HepG2 (cell line): ENCODE measurements around the gene STS. TPM values are rescaled to one million over a fixed set of nuclear protein-coding genes. Genes with fewer than 3 reads are reported as not detected.

Source experiments
- ATAC-seq: fragments of 200-7000 bp; cut with Tn5 transposase; 3 replicates; pipeline ENCODE4 v1.9.1; 2020; ENCODE audit warnings: mild to moderate bottlenecking, moderate library complexity
- BruUV-seq: library from RNA; stranded (reverse); fragments of 400-500 nt; replicated peaks from 2 replicates; lab custom pipeline; 2021; lab: Mats Ljungman, UMichigan
- CTCF ChIA-PET: fragments of 300-600 bp; formaldehyde crosslinking; extraction: SDS; loops from one replicate; lab custom pipeline; 2021; ENCODE audit warnings: low total read pairs, inconsistent platforms, low intra/inter-chr PET ratio; lab: Yijun Ruan, JAX
- POLR2A ChIA-PET: fragments of 350-600 bp; sonication (Branson Sonifier 250); formaldehyde crosslinking; loops from one replicate; lab custom pipeline; 2020; ENCODE audit warnings: antibody characterized with exemption, inconsistent platforms; lab: Yijun Ruan, JAX
- DNase-seq: peaks from one replicate; pipeline ENCODE4 v3.0.0-alpha.2; 2015; ENCODE audit warnings: low spot score
- FAIRE-seq: peaks from 3 replicates; lab custom pipeline; 2011; peaks lifted over from hg19 to GRCh38; lab: Jason Lieb, UNC
- H2AFZ ChIP-seq: one replicate; pipeline ENCODE4 v1.6.1; 2011; ENCODE audit warnings: low read length, inconsistent platforms
- H3K27ac ChIP-seq: fragments of 300-600 bp; 3 replicates; pipeline ENCODE4 v1.8.0; 2011; ENCODE audit warnings: mixed run types, mild to moderate bottlenecking, mixed read lengths, low read length, inconsistent platforms; ENCODE audit not compliant: insufficient read depth; ENCODE audit errors: extremely low read length
- H3K27me3 ChIP-seq, 2 experiments: fragments of 200-600 bp in 1 of 2; 2 replicates in 1 of 2; 3 replicates in 1 of 2; pipeline versions ENCODE4 v1.6.0 to v1.8.0; 2011; ENCODE audit warnings: low read length in 2 of 2, mild to moderate bottlenecking in 2 of 2, moderate library complexity in 2 of 2, inconsistent platforms in 1 of 2; ENCODE audit not compliant: insufficient read depth in 2 of 2, control insufficient read depth in 1 of 2
- H3K36me3 ChIP-seq, 2 experiments: fragments of 200-600 bp in 1 of 2; replicated peaks in 1 of 2; 2 replicates in 1 of 2; 3 replicates in 1 of 2; pipeline versions ENCODE4 v1.5.1 to v1.8.0; 2011; ENCODE audit warnings: low read length in 2 of 2, inconsistent platforms in 1 of 2; ENCODE audit not compliant: insufficient read depth in 2 of 2, control insufficient read depth in 1 of 2
- H3K4me1 ChIP-seq: 2 replicates; pipeline ENCODE4 v1.5.1; 2012; ENCODE audit warnings: low read length, inconsistent platforms; ENCODE audit not compliant: insufficient read depth
- H3K4me2 ChIP-seq: 2 replicates; pipeline ENCODE4 v1.6.0; 2011; ENCODE audit warnings: low read depth, low read length, inconsistent platforms
- H3K4me3 ChIP-seq, 3 experiments: fragments of 200-600 bp in 1 of 3; sonication (generic), shearing (Covaris generic) in 1 of 3; replicated peaks in 1 of 3; 2 replicates each; pipeline ENCODE4 v1.5.1; 2011 to 2016; ENCODE audit warnings: low read length in 3 of 3, inconsistent platforms in 2 of 3, low read depth in 2 of 3, mild to moderate bottlenecking in 2 of 3, control low read depth in 1 of 3, mixed read lengths in 1 of 3; ENCODE audit not compliant: insufficient read depth in 1 of 3
- H3K79me2 ChIP-seq: one replicate; pipeline ENCODE4 v1.6.1; 2011; ENCODE audit warnings: low read length, inconsistent platforms; ENCODE audit not compliant: insufficient read depth
- H3K9ac ChIP-seq: 2 replicates; pipeline ENCODE4 v1.6.0; 2011; ENCODE audit warnings: mild to moderate bottlenecking, low read depth, low read length, inconsistent platforms; ENCODE audit not compliant: insufficient read depth
- H3K9me3 ChIP-seq: 2 replicates; pipeline ENCODE4 v1.5.1; 2012; ENCODE audit warnings: mild to moderate bottlenecking, low read length
- H4K20me1 ChIP-seq: 2 replicates; pipeline ENCODE4 v1.6.0; 2011; ENCODE audit warnings: inconsistent platforms, mild to moderate bottlenecking, low read length, moderate library complexity; ENCODE audit not compliant: insufficient read depth
- HDAC1 ChIP-seq: sonication (generic); formaldehyde crosslinking; IDR thresholded peaks from 2 replicates; pipeline ENCODE4 v1.5.1; 2020; ENCODE audit warnings: mild to moderate bottlenecking, missing genetic modification reagents
- KDM2A ChIP-seq: sonication (generic); formaldehyde crosslinking; IDR thresholded peaks from 2 replicates; pipeline ENCODE4 v1.4.0; 2020; ENCODE audit warnings: low read depth, missing genetic modification reagents, borderline replicate concordance
- KMT2B ChIP-seq: IDR thresholded peaks from 2 replicates; pipeline ENCODE4 v1.6.1; 2016; ENCODE audit warnings: missing genetic modification reagents, missing compliant biosample characterization
- PCBP2 ChIP-seq: fragments of 200-400 bp; formaldehyde crosslinking; optimal IDR thresholded peaks from 2 replicates; pipeline ENCODE3; 2018; ENCODE audit warnings: low read length, low read depth; ENCODE audit not compliant: poor library complexity, severe bottlenecking
- POLR2A ChIP-seq, 2 experiments: IDR thresholded peaks; 2 replicates each; pipeline ENCODE4 v1.6.1; 2011; ENCODE audit warnings: low read depth in 2 of 2, low read length in 2 of 2, mild to moderate bottlenecking in 1 of 2, moderate library complexity in 1 of 2; ENCODE audit not compliant: insufficient read depth in 1 of 2
- POLR2AphosphoS5 ChIP-seq: IDR thresholded peaks from 2 replicates; pipeline ENCODE4 v1.6.1; 2012; ENCODE audit warnings: low read depth, low read length
- POLR2G ChIP-seq: fragments of 200-400 bp; formaldehyde crosslinking; IDR thresholded peaks from 2 replicates; pipeline ENCODE4 v1.6.1; 2018; ENCODE audit warnings: mild to moderate bottlenecking, low read depth, low read length, moderate library complexity
- SOX6 ChIP-seq, 2 experiments: fragments of 450-650 bp in 1 of 2; sonication (generic) in 1 of 2; formaldehyde crosslinking in 1 of 2; IDR thresholded peaks; 2 replicates each; pipeline versions ENCODE4 v1.4.0 to v1.6.1; 2017 to 2020; ENCODE audit warnings: antibody characterized with exemption in 1 of 2, mild to moderate bottlenecking in 1 of 2, missing genetic modification reagents in 1 of 2
- TBX3 ChIP-seq: fragments of 450-650 bp; IDR thresholded peaks from 2 replicates; pipeline ENCODE4 v1.6.1; 2017; ENCODE audit warnings: antibody characterized with exemption, mild to moderate bottlenecking, inconsistent platforms, borderline replicate concordance
- THAP11 ChIP-seq: IDR thresholded peaks from 2 replicates; pipeline ENCODE4 v1.6.1; 2016; ENCODE audit warnings: missing biosample characterization, missing genetic modification reagents
- ZFP90 ChIP-seq: sonication (generic); formaldehyde crosslinking; IDR thresholded peaks from 2 replicates; pipeline ENCODE4 v1.8.0; 2022; ENCODE audit warnings: missing genetic modification reagents, mild to moderate bottlenecking, inconsistent platforms, borderline replicate concordance
- ZFX ChIP-seq: sonication (generic); formaldehyde crosslinking; IDR thresholded peaks from 2 replicates; pipeline ENCODE4 v1.4.0; 2020; ENCODE audit warnings: mild to moderate bottlenecking, low read depth, missing genetic modification reagents, moderate library complexity
- ZNF253 ChIP-seq: sonication (generic); formaldehyde crosslinking; IDR thresholded peaks from 2 replicates; pipeline ENCODE4 v1.8.0; 2022; ENCODE audit warnings: mild to moderate bottlenecking, missing genetic modification reagents, borderline replicate concordance
- ZNF451 ChIP-seq: sonication (generic); formaldehyde crosslinking; IDR thresholded peaks from 2 replicates; pipeline ENCODE4 v1.5.0; 2020; ENCODE audit warnings: mild to moderate bottlenecking, missing genetic modification reagents
- ZSCAN29 ChIP-seq: sonication (generic); formaldehyde crosslinking; conservative IDR thresholded peaks from 2 replicates; pipeline ENCODE4 v1.4.0; 2020; ENCODE audit warnings: mild to moderate bottlenecking, missing genetic modification reagents
- WGBS: methylation state at CpG from one replicate; pipeline ENCODE4 v1.1.6; 2017; ENCODE audit warnings: low lambda C conversion rate; 5-methylcytosine and 5-hydroxymethylcytosine counted together
- in situ Hi-C: cut with HindIII; loops from 2 replicates; pipeline ENCODE4 v1.10.0; 2017; ENCODE audit warnings: low pct_unique_long_range_greater_than_20kb; ENCODE audit not compliant: extremely low pct_ligation_motif_present
- intact Hi-C: fragments of 100-400 bp; cut with micrococcal nuclease; formaldehyde crosslinking; loops from one replicate; pipeline ENCODE4 v1.10.0; 2022; ENCODE audit not compliant: unreplicated experiment
- polyA plus RNA-seq, 8 experiments: library from polyadenylated mRNA; depleted of rRNA in 3 of 8; stranded (reverse) in 7 of 8; unstranded in 1 of 8; fragments of >200 nt; fragmentation: Illumina TruSeq in 4 of 8; extraction: Trizol in 4 of 8; gene quantifications; 2 replicates each; pipeline versions ENCODE4 v1.2.1 to v1.2.3, GENCODE V29; 2011 to 2016; ENCODE audit warnings: low read depth in 4 of 8, missing spikeins in 1 of 8, mixed read lengths in 1 of 8; ENCODE audit not compliant: insufficient read depth in 1 of 8
- total RNA-seq, 5 experiments: library from RNA; depleted of rRNA; stranded (reverse); fragments of >200 nt; fragmentation: Illumina TruSeq; extraction: Trizol; gene quantifications; 2 replicates each; pipeline ENCODE4 v1.2.3, GENCODE V29; 2016; ENCODE audit warnings: low read depth in 1 of 5
- TF ChIP-seq, protein P1 (sequence below): sonication (generic); formaldehyde crosslinking; IDR thresholded peaks from 2 replicates; pipeline ENCODE4 v1.4.0; 2020; ENCODE audit warnings: missing genetic modification reagents
- TF ChIP-seq, protein P2 (sequence below): sonication (generic); formaldehyde crosslinking; IDR thresholded peaks from 2 replicates; pipeline ENCODE4 v1.4.0; 2020; ENCODE audit warnings: missing genetic modification reagents
- TF ChIP-seq, protein P3 (sequence below): sonication (generic); formaldehyde crosslinking; IDR thresholded peaks from 2 replicates; pipeline ENCODE4 v1.5.0; 2020; ENCODE audit warnings: missing genetic modification reagents

Gene STS
- total and polyA plus RNA-seq, 2 of the 13 experiments (the other 11 are each of a cell fraction or from before 2014, with no cell fraction given) = 0.87 to 1.5 TPM

DNA sequence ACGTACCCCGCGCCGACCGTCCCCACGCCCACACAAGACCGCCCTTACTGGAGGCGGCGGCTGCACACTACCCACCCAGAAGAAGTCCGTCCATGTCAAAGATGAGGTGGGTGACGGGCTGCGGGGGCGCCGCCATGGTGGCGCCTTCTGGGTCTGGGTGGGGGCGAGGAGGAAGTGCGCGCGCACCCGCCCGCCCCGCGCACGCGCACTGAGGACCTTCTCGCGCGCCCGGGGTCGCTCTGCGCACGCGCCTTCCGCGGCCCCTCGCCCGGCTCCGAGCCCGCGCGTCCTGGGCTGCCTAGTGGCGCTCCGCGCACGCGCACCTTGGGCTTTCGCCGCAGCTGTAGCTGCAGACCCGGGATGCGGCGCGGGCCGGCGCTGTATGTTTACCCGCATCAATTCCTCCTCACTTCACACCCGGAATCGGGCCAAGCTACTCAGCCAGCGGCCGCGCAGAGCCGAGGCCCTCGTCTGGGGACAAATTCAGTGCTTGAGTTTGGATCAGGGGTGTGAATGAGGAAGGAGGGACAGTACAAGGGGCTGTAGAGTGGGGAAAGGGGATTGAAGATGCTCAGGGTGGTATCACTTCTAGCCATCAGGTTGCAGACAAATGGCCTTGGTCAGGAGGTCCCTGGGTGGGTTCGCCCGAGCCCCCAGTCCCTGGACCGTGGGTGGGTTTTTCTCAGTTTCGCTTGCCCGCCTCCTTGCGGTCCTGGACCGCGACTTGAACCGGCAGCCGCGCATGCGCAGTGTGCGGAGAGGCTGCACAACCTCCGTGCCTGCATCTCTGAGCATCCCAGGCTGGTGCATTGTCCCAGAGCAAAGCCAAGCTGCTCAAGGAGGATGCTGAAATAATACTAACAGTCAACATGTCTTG is 704 bp downstream of the STS start, which contains the start of gene PUDP:
Gene PUDP (minus strand): TSS at position 176 of the 877 bp plus-strand sequence. CDS start 40 bp downstream, at position 136.
- no peaks in the 10 kb centered on the region for H4K20me1 ChIP-seq
- BruUV-seq = no TSS peak
- H3K36me3 ChIP-seq = no peaks in the 10 kb centered on the region
- DNase-seq (peak; percentile 57), ATAC-seq (peak; percentile 95), FAIRE-seq (no peak)
- peaks cover 4% of the 10 kb centered on the region for H3K79me2 ChIP-seq
- peak within 1 kb of the TSS; percentile 73 to 83 (median 79) for H3K4me3 ChIP-seq
- ChIA-PET POLR2A (no interaction called here), CTCF (no interaction called here)
- WGBS = 0% methylated on average over 12 of the region's 76 CpGs
- H3K9ac ChIP-seq = peak within 1 kb of the TSS; percentile 71
- no peaks in the 10 kb centered on the region for H3K9me3 ChIP-seq
- no peaks in the 10 kb centered on the region; a peak in 1 of 5 replicates for H3K27me3 ChIP-seq
- peaks cover 19% of the 10 kb centered on the region for H3K4me1 ChIP-seq
- peak within 1 kb of the TSS; percentile 85 for H2AFZ ChIP-seq
- intact Hi-C loops (loop anchor here (1.0 to 2.0 kb wide), 2 partner anchors 23 to 779 kb away; partner anchors contain the start of gene PNPLA4), in situ Hi-C loops (no loop called here)
- peak within 1 kb of the TSS; percentile 80 for H3K4me2 ChIP-seq
- peak within 1 kb of the TSS; percentile 66 for H3K27ac ChIP-seq
- peak; percentile 50; the same call in 1 of the 2 replicates for TF ChIP-seq ZNF451 (CRISPR knock-in tag)
- TF ChIP-seq, protein P1, sequence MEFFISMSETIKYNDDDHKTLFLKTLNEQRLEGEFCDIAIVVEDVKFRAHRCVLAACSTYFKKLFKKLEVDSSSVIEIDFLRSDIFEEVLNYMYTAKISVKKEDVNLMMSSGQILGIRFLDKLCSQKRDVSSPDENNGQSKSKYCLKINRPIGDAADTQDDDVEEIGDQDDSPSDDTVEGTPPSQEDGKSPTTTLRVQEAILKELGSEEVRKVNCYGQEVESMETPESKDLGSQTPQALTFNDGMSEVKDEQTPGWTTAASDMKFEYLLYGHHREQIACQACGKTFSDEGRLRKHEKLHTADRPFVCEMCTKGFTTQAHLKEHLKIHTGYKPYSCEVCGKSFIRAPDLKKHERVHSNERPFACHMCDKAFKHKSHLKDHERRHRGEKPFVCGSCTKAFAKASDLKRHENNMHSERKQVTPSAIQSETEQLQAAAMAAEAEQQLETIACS = peak; percentile 90
- TF ChIP-seq POLR2AphosphoS5 = peak; percentile 48; the same call in 1 of the 2 replicates
- TF ChIP-seq, protein P2, sequence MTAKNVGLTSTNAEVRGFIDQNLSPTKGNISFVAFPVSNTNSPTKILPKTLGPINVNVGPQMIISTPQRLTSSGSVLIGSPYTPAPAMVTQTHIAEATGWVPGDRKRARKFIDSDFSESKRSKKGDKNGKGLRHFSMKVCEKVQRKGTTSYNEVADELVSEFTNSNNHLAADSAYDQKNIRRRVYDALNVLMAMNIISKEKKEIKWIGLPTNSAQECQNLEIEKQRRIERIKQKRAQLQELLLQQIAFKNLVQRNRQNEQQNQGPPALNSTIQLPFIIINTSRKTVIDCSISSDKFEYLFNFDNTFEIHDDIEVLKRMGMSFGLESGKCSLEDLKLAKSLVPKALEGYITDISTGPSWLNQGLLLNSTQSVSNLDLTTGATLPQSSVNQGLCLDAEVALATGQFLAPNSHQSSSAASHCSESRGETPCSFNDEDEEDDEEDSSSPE (CRISPR knock-in tag) = no peak
- no peak for TF ChIP-seq TBX3
- peak; percentile 45; the same call in 1 of the 2 replicates for TF ChIP-seq ZFX
- peak; percentile 47; the same call in 1 of the 2 replicates for TF ChIP-seq POLR2G
- peak; percentile 28; the same call in 1 of the 2 replicates for TF ChIP-seq KDM2A (CRISPR knock-in tag)
- TF ChIP-seq ZFP90 (CRISPR knock-in tag) = 0 out of 2 replicates have a peak, but pooled peaks have one; percentile 9
- no peak for TF ChIP-seq SOX6 (IDR thresholded peaks at IDR 0.05)
- TF ChIP-seq SOX6 (CRISPR knock-in tag; IDR thresholded peaks at IDR 0.05) = 0 out of 2 replicates have a peak, but pooled peaks have one; percentile 15
- TF ChIP-seq PCBP2 = no peak
- TF ChIP-seq ZSCAN29 (CRISPR knock-in tag) = 0 out of 2 replicates have a peak, but pooled peaks have one; percentile 4
- no peak for TF ChIP-seq ZNF253
- TF ChIP-seq POLR2A (IDR thresholded peaks at IDR 0.05; ENCODE audit: insufficient read depth in 1 of 2, low read depth in 2 of 2, low read length in 2 of 2) = peak; percentile 54 to 59; a peak in 3 of 4 replicates
- 0 out of 2 replicates have a peak, but pooled peaks have one; percentile 51 for TF ChIP-seq KMT2B (CRISPR knock-in tag)
- 0 out of 2 replicates have a peak, but pooled peaks have one; percentile 17 for TF ChIP-seq HDAC1 (CRISPR knock-in tag)
- peak; percentile 35; the same call in 1 of the 2 replicates for TF ChIP-seq THAP11 (CRISPR knock-in tag)
- TF ChIP-seq, protein P3, sequence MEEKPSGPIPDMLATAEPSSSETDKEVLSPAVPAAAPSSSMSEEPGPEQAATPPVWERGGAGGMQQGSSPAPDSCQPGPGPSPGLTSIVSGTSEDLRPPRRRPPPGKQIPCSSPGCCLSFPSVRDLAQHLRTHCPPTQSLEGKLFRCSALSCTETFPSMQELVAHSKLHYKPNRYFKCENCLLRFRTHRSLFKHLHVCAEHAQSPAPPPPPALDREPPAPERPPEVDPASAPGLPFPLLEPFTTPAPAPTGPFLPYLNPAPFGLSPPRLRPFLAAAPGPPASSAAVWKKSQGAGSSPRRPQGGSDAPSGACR (CRISPR knock-in tag) = no peak
